ENCODE data around the gene TSHZ3.

Gene TSHZ3

DNA sequence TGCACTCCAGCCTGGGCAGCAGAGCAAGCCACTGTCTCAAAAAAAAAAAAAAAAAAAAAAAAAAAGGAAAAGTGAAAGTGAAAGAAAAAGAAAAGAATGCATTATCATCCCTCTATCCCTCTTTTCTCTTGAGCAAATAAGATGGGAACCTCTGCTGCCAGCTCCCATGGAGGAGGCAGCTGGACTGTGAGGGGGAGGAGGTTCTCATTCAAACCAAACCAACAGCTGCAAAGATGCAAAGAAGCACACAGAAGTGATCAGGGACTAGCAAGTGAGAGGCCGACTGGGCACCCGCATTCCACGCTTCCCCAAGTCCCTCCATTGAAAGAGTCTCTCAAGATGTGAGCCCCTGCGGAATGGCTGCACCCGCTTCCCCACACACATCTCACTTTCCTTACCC lies 63.5 kb downstream of the TSHZ3 start:
- peak in 1 of 3 donors; percentile 27 for DNase-seq

DNA sequence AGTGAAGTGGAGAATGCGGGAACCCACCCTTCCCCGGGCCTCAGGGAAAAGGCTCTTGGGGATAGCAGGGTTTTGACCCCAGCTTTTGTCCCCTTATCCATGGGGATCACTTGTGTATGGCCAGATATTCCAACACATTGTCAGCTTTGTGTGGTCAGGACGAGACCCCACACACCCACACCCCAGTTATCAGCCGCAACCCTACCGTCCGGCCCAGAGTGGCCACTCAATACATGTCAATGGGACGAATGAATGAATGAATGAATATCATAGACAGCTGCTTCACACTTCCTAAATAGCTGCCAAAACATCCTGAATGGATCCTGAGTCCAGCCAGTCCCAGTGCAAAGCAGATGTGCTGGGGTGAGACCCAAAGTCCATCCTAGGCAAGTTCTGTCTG lies 64.6 kb downstream of the TSHZ3 start:
- no peak for DNase-seq

DNA sequence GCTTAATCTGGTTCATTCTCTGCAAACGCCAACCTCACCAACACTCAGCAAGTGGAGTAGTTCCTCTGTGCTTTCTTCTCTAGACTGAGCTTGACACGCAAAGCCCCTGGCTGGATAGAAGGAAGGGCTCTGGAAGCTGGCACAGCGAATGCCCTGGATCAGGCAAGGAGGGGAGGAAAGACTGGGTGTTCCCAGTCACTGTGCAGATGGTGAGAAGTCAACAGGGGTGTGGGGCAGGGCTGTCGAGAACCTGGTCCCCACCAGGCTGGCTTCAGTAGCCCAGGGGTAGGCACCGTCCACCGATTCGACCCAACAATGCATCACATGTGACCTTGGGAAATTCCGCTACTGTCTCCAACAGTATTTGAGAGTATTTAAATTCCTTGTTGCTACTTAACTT lies 65.5 kb downstream of the TSHZ3 start:
- DNase-seq: no peak

DNA sequence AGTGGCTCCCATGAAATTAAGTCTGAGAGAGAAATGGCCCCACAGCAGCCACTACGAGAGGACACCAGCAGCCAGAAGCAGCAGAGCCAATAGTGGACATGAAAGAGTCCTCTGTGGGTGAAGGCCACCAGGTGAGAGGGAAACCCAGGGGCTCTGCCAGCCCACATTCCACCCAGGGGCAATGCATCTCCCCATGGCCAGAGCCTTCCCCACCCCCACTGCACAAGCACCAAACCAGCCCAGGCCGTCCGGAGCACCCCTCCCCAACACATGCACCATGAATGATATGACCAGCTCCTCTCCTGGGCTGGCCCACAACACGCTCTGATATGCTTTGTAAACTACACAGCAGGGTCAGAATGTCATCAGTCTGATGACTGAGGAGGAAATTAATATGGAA lies 66.9 kb downstream of the TSHZ3 start:
- no peak for DNase-seq

DNA sequence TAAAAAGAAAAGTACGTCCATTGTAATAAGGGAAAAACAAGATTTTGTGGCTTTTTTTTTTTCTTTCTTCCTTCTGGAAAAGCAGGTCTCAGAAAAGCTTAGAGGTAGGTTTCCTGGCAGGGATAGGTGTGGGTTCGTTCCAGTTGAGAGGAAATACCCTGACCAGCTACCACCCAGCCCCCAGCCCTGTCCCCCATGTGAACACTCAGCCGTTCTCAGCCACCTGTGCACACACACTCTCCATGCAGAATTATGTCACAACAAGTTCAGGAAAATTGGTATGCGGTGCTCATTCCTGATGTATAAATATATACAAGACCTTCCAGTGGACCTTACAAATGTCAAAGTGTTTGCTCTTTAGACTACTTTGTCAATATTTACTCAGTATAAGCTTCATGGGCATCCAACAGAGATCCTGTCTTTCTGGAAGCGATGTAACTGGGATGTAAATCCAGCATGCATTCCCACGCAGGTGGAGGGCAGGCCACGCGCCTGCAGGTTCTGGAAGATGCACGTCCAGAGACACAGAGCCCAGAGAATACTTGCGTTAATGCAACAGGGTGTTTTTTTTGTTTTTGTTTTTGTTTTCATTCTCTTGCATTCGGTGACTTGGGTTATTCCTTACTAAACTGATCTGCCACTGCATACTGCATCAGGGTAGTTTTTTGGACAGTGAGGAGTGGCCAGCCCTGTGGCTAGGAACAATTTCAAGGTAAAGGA lies 68.8 kb downstream of the TSHZ3 start:
- DNase-seq: no peak

DNA sequence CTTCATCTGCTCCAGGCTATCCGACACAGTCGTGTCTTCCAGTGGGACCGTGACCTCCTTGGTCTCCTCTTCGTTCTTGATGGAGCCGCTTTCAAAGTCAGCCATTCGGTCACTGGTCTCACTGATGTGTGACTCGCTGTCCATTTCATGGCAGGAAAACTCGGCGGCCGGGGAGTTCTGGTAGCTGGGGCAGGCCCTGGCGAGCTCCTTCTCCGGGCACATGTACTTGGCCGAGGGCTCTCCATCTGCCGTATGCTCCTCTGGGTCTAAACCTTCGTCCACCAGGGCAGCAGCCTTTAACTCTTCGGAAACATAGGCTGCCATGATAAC lies 69.8 kb downstream of the TSHZ3 start:
- no peak for DNase-seq

DNA sequence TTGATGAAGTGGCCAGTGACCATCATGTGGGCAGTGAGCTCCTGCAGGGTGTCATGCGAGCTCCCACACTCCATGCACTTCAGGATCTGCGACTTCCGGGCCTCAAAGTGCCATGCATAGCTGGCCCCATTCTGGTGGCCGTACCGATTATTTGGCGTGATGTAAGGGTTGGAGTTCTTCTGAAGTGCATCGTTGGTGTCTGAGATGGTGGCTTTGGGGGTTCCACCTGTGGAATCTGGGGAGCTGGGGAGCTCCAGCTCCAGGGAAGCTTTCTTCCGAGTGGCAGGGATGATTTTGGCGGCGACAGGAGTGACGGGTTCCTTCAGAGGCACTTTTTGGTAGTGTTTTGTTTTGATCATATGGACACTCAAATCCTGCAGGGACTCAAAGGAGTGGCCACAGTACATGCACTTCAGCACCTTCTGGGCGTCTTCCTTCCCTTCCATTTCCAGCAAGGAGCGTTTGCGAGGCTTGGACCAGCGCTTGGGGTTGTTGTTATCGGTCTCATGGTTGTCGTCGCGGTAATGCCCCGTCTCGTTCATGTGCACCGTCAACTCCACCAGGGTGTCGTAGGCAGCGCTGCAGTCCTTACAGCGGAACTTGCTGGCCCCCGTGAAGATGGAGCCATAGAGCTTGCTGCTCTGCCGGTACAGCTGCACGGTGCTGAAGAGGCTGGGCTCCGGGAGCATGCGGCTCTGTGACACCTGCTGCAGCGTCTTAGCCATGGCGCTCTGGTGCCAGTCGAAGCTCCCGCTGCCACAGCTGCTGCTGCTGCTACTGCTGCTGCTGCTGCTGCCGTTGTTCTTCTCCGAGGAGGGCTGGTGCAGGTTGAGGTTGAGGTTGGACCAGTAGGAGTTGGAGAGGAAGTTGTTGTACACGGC lies 70.4 kb downstream of the TSHZ3 start:
- no peak for DNase-seq

DNA sequence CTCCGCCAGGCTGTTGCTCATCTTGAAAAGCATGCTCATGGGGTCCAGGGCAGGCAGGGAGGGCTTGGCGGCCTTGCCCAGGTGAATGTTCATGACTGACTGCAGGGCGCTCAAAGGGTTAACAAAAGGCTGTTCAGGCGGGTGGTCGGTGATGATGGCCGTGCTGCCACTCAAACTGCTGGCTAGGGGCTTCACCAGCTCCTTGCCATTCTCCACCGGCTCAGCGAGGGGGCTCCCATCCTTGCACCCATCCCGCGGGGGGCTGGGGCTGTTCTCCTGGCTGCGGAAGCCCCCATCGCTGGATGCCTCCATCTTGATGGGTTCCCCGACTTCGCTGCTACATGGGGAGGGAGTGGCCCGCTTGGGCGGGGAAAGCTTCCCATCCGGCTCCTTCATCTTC lies 71.7 kb downstream of the TSHZ3 start:
- no peak for DNase-seq

DNA sequence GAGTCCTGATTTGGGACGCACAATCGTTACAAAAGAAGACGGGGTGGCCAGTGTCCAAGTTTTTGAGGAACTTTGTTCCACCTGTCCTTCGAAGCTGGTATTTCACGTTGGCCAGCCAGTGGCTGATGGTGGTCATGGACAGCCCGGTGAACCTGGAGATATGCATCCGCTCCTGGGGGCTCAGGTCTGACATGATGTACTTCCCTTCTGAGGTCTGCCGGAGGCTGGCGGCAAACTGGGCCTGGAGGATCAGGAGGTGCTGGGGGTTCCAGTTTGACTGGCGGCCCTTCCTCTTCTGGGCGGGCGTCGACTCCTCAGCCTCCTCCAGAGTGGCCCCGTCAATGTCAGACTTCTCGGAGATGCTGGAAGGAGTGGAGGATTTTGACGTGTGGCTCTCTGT lies 72.4 kb downstream of the TSHZ3 start:
- DNase-seq: no peak

DNA sequence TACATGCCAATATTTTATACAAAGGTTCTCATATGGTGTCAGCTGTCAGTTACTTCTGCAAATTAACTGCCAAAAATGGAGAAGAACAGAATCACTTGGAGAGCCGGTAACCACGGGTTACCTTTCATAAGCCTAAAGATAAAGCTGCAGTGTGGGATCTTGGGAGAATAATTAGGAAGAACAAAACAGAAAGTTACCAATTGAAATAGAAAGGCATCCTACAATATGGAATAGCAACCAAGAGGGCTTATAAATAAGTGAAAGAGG lies 74.2 kb downstream of the TSHZ3 start:
- peak; percentile 27 to 41 (median 37) for DNase-seq

DNA sequence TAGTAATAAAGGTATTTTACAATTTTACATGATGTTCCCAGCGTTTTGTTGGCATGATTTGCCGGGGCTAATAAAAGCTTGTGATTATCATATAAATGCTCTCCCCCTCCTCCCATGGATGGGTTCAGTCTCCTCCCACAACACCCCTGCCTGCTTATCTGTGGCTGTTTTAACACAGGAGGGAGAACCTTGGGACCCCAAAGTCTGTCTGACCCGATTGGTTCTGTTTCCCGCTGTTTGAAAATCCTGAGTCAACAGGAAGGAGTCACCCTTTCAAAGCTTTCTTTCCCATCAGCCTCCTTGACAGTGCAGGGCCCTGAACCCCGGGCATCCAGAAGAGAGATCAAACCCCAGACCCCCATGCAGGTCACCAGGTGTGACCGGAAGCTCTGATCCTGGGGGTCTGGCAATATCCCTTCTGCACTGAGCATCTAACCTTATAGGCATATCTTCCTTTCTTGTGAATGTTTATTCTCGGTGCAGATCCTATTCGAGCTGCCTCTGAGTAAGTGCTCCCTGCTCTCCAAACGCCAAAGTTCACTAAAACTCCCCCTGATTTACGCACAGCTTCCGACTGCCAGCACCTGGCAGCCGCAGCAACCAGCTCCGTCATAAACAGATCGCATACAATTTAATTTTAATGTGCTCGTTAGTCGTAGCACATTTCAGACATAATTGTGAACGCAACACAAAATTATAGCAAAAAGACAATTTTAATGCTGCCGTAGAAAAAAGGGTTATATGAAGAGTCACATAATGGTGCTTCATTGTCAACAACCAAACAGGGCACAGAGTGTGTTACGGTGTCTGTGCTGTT lies 74.8 kb downstream of the TSHZ3 start:
- no peak for DNase-seq

DNA sequence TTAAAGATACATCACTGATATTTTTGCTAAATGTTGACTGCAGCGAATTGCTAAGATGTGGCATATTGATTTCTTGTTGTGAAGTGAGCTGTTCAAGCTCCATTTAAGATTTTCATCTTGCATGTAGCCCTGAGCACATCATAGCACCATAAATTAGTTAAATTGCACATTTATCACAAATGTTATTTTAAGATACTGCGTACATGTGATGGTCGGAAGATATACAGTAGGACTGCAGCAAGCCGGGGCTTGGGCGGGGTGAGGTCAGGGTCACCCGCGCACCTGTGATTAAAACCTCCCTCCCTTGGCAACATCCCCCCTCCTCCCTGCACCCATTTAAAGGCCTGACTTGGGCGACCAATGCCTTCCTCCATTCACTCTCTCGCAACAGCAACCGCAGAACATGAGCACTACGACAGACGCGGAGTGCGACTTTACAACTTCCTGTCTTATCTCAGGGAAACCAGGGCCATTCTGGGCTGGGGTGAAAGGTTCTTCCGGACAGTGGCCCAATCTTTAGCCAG lies 76.6 kb downstream of the TSHZ3 start:
- no peak for DNase-seq

DNA sequence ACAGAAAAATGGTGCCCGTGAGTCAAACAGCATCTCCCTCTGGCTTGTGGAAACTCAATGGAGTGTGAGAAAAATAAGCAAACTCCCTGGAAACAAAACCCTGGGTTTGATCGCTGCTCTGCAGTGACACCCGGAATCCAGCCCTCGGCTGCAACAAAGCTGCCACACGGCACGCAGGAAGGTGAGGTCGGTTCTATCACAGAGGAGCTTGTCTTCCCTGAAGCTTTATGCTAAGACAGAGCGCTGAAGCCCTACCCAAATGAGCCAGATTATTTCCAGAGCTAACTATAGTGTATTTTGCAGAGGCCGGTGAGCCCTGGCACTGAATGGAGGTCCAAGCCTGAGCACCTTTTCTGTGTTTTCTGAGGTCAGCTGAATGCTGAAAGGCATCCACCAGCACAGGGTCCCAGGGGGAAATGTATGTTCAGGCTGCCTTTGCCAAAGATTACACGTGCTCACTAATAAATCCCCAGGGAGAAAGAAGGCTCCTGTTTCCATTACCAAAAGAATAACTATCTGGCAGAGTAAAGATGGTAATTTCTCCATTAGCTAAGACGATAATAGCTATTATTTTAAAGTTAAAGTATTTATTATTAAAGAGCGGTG lies 77.8 kb downstream of the TSHZ3 start:
- DNase-seq: no peak

DNA sequence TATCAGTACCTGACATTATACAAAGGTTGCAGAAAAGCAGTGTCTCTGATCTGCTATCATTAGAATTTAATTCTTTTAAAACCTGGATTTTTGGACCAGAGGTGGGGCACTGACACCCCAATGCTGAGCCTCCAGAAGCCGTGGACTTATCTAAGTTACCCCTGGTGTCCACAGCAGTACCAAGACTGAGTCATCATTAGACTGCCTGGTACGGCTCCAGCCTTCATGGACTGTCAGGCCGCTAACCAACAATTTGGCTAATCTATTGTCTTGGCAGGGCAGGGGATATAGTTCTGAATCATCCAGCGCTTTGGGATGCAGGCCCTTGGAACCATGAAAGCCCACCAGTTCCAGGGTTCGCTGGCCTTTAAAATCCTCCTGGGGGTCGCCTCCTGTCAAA lies 78.3 kb downstream of the TSHZ3 start:
- DNase-seq: no peak

DNA sequence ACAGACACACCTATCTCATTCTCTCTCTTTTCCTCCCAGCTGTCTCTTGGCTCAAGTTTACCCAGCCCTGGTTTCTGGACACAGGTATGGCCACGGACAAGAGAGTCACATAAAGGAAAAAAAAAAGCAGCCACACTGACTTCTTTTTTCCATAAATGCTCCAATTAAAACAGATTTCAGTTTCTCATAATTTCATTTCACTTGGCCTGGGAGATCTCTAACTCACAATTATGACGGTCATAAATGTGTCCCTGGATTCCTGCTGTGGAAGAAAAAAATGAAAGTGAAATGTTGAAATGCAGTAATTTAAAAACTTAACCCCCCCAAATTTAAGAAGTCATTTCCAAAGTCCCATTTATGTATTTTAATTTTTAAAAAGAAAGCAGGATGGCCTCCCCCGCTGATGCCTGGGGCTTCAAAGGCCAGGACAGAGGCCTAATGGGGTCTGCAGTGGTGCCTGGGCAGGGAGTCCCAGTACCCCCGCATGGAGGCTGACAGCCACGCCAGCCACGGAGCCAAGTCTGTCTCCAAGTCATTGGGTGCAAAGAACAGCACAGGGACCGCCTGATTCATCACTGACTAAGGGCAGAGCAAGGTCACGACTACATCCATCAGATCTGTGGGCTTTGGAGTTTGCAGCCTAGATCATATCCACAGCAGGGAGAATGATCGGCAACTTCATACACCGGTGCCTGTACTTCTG lies 79.7 kb downstream of the TSHZ3 start:
- no peak for DNase-seq

DNA sequence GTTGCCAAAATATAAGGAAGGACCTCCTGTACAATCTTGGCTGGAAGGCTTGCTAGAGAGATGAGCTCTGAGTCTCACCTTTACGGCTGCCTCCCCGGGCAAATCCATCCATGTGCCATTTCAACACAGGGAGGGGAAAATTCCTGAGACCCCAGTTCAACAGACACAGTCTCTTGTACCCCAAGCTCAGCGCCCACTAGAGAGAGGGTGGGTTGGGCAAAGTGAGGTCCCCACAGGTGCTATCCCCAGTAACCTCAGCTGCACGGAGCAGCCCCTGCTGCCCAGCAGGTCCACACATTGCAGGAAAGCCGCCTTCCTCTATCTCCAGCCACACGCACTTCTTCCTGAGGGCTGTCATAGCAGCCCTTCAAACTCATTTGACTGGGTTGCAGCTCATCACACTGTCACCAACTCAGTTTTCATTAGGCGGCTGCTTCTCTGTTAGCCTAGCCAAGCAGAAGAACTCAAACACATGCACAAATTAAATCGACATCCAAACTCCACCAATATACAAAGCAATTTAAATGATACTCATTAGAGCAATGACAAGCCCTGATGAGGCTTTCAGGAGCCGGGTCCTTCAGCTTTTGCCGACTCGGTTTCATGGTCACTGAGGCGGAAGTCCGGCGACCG lies 80.4 kb downstream of the TSHZ3 start:
- no peak for DNase-seq

DNA sequence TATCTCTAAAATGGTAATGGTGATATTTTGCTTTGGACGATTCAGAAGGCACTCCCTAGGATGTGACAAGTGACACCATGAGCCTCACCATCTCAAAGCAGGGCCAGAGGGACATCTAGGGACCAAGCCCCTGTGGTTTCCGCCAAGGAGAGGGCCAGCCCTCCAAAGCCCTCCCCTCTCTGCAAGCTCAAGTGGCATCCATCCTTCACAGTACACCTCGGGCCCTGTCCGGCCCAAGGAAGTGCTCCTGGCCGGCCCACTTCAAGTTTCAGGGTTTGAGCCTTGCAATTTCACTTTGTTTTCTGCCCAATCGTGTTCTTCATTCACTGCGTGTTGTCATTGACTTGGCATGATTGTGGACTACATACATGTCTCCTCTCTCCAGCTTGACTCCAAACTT lies 82.5 kb downstream of the TSHZ3 start:
- DNase-seq: no peak

DNA sequence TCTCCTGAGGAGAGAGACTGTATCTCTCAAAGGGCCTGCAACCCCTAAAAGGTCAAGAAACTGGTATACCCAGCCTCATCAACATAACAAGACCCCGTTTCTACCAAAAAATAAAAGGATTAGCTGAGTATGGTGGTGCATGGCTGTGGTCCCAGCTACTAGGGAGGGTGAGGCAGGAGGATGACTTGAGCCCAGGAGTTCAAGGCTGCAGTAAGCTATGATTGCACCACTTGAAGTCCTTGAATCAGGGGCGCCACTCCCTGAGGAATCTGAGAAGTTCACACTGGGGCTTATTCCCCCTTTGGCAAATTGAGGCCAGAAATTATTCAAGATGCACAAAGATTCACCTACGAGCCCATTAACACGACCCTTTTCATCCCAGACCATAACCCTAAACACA lies 83.0 kb downstream of the TSHZ3 start:
- DNase-seq: no peak

DNA sequence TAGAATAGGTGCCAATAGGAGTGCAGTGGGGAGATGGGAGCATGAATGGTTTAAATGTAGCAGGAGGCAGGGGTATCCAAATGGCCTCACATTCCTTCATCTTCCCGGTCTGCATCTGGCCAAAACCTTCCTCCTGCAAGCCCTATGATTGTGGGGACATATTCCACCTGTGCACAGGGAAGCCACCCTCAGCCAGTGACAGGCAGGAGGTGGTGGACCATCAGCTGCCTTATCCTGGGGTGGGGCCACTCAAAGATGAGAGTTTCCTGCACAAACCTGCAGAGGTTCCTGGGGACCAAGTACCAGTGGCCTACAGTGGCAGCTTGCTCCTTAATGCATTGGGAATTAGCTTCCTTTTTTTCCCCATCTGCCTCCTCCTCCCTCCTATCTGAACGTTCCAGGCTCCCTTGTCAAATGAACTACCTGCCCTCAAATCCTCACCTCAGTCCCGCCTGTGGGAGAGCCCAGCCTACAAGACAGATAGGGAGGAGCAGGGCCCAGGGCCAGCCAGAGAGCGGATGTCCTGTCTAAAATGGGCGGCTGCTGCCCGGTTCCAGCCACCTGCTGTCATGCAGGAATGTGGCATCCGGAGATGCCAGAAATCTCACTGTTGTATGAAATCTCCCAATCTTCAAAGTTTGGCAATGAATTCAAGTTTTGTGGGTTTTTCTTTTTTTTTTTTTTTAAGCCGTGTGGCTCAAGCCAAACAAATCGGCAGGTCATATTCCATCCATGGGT lies 85.0 kb downstream of the TSHZ3 start:
- DNase-seq: no peak

DNA sequence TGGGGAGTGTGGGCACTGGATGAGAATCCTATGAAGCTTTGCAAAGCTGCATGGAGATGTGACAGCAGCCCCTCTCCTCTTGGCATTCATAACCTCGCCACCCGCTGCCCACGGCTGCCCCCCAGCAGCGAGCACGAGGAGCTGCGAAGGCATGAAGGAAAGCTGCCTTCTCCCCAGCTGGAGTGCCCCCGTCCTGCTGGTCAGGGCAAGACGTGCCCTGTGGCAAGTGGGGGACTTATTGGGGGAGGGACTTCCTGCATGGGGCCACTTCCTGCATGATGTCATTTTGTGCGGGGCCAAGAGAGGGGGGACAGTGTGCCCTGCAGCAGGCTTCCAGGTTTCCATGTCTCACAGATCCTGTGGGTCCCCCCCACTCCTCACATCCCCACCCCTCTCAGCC lies 85.9 kb downstream of the TSHZ3 start:
- no peak for DNase-seq

DNA sequence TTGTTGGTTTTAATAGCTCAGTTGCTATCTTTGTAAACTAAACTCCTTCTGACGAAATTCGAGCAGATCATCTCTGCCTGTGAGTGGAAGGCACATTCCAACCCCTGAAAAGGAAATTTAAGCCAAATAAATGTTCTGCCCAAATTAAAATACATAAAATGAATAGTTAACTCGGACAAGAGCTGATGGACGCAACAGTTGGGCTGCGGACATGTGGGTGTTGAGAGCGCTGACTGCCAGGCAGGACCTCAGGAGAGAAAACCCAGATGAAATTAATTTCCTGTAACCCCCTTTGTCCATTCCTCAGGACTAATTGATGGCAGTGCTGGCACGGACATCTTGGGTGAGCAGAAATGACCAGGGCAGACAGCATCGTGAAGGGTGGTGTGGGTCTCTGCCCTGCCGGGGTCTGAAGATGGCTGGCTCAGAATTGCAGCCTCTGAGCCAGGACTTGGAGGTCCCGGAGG lies 86.5 kb downstream of the TSHZ3 start:
- no peak for DNase-seq

All from suppressor macrophage treated with lipopolysaccharide for 1 hour (primary cell).